HepG2 (cell line): ENCODE results near the gene IRF2. TPM values are rescaled to one million over a fixed set of nuclear protein-coding genes. Genes with fewer than 3 reads are reported as not detected.

Experiments
- ATF7 ChIP-seq, 2 experiments: fragments of 450-650 bp in 1 of 2; sonication (generic) in 1 of 2; formaldehyde crosslinking in 1 of 2; IDR thresholded peaks; 2 replicates each; pipeline versions ENCODE4 v1.4.0 to v1.6.1; 2016 to 2020; ENCODE audit warnings: antibody characterized with exemption in 1 of 2, mild to moderate bottlenecking in 1 of 2, missing genetic modification reagents in 1 of 2
- CERS6 ChIP-seq: sonication (generic); formaldehyde crosslinking; IDR thresholded peaks from 2 replicates; pipeline ENCODE4 v1.5.0; 2020; ENCODE audit warnings: missing genetic modification reagents
- GLMP ChIP-seq: sonication (generic); formaldehyde crosslinking; IDR thresholded peaks from 2 replicates; pipeline ENCODE4 v1.9.0; 2021; ENCODE audit warnings: missing genetic modification reagents, mild to moderate bottlenecking, borderline replicate concordance
- HMG20B ChIP-seq: conservative IDR thresholded peaks from 2 replicates; pipeline ENCODE4 v1.6.1; 2016; ENCODE audit warnings: missing genetic modification reagents, missing compliant biosample characterization
- HMGXB4 ChIP-seq, 2 experiments: sonication (generic) in 1 of 2; formaldehyde crosslinking in 1 of 2; IDR thresholded peaks; 2 replicates each; pipeline versions ENCODE4 v1.4.0 to v1.6.1; 2018 to 2020; ENCODE audit warnings: missing genetic modification reagents in 2 of 2, borderline replicate concordance in 1 of 2, low read depth in 1 of 2, mild to moderate bottlenecking in 1 of 2, missing biosample characterization in 1 of 2
- KDM4B ChIP-seq: sonication (generic); formaldehyde crosslinking; IDR thresholded peaks from 2 replicates; pipeline ENCODE4 v1.4.0; 2020; ENCODE audit warnings: missing genetic modification reagents
- KLF12 ChIP-seq: sonication (generic); formaldehyde crosslinking; IDR thresholded peaks from 2 replicates; pipeline ENCODE4 v1.4.0; 2020; ENCODE audit warnings: missing genetic modification reagents, borderline replicate concordance
- SCMH1 ChIP-seq: sonication (generic); formaldehyde crosslinking; IDR thresholded peaks from 2 replicates; pipeline ENCODE4 v1.9.0; 2021; ENCODE audit warnings: missing genetic modification reagents, mild to moderate bottlenecking, borderline replicate concordance
- SMC3 ChIP-seq: IDR thresholded peaks from 2 replicates; pipeline ENCODE4 v1.6.1; 2011; ENCODE audit warnings: low read length, improper control_type of control experiment
- SRSF4 ChIP-seq: fragments of 200-400 bp; formaldehyde crosslinking; IDR thresholded peaks from one replicate; pipeline ENCODE4 v1.6.1; 2018; ENCODE audit warnings: mild to moderate bottlenecking, low read depth, low read length, moderate library complexity; ENCODE audit not compliant: poor library complexity, severe bottlenecking
- STAG1 ChIP-seq: sonication (generic); formaldehyde crosslinking; IDR thresholded peaks from 2 replicates; pipeline ENCODE4 v1.4.0; 2020; ENCODE audit warnings: missing genetic modification reagents
- ZNF160 ChIP-seq: sonication (generic); formaldehyde crosslinking; IDR thresholded peaks from 2 replicates; pipeline ENCODE4 v1.8.0; 2022; ENCODE audit warnings: mild to moderate bottlenecking, inconsistent platforms, missing genetic modification reagents
- ZNF547 ChIP-seq: sonication (generic); formaldehyde crosslinking; IDR thresholded peaks from 2 replicates; pipeline ENCODE4 v1.5.1; 2020; ENCODE audit warnings: mild to moderate bottlenecking, missing genetic modification reagents
- ZNF644 ChIP-seq: IDR thresholded peaks from 2 replicates; pipeline ENCODE4 v1.6.1; 2016; ENCODE audit warnings: low read depth
- ZNF766 ChIP-seq: sonication (generic); formaldehyde crosslinking; IDR thresholded peaks from 2 replicates; pipeline ENCODE4 v1.5.0; 2020; ENCODE audit warnings: missing genetic modification reagents, borderline replicate concordance
- polyA plus RNA-seq, 8 experiments: library from polyadenylated mRNA; depleted of rRNA in 3 of 8; stranded (reverse) in 7 of 8; unstranded in 1 of 8; fragments of >200 nt; fragmentation: Illumina TruSeq in 4 of 8; extraction: Trizol in 4 of 8; gene quantifications; 2 replicates each; pipeline versions ENCODE4 v1.2.1 to v1.2.3, GENCODE V29; 2011 to 2016; ENCODE audit warnings: low read depth in 4 of 8, missing spikeins in 1 of 8, mixed read lengths in 1 of 8; ENCODE audit not compliant: insufficient read depth in 1 of 8
- total RNA-seq, 5 experiments: library from RNA; depleted of rRNA; stranded (reverse); fragments of >200 nt; fragmentation: Illumina TruSeq; extraction: Trizol; gene quantifications; 2 replicates each; pipeline ENCODE4 v1.2.3, GENCODE V29; 2016; ENCODE audit warnings: low read depth in 1 of 5
- TF ChIP-seq, protein P1 (sequence below): sonication (generic); formaldehyde crosslinking; IDR thresholded peaks from 2 replicates; pipeline ENCODE4 v1.4.0; 2020; ENCODE audit warnings: mild to moderate bottlenecking, missing genetic modification reagents
- TF ChIP-seq, protein P2 (sequence below): sonication (generic); formaldehyde crosslinking; IDR thresholded peaks from 2 replicates; pipeline ENCODE4 v1.5.0; 2020; ENCODE audit warnings: mild to moderate bottlenecking, missing genetic modification reagents

The IRF2 gene
- total and polyA plus RNA-seq, 2 of the 13 experiments (the other 11 are each of a cell fraction or from before 2014, with no cell fraction given) = 15.5 to 28.8 TPM

GRCh38 chr4:184343502-184344177 lies 130.7 kb downstream of the IRF2 start (continued):
- TF ChIP-seq, protein P1, sequence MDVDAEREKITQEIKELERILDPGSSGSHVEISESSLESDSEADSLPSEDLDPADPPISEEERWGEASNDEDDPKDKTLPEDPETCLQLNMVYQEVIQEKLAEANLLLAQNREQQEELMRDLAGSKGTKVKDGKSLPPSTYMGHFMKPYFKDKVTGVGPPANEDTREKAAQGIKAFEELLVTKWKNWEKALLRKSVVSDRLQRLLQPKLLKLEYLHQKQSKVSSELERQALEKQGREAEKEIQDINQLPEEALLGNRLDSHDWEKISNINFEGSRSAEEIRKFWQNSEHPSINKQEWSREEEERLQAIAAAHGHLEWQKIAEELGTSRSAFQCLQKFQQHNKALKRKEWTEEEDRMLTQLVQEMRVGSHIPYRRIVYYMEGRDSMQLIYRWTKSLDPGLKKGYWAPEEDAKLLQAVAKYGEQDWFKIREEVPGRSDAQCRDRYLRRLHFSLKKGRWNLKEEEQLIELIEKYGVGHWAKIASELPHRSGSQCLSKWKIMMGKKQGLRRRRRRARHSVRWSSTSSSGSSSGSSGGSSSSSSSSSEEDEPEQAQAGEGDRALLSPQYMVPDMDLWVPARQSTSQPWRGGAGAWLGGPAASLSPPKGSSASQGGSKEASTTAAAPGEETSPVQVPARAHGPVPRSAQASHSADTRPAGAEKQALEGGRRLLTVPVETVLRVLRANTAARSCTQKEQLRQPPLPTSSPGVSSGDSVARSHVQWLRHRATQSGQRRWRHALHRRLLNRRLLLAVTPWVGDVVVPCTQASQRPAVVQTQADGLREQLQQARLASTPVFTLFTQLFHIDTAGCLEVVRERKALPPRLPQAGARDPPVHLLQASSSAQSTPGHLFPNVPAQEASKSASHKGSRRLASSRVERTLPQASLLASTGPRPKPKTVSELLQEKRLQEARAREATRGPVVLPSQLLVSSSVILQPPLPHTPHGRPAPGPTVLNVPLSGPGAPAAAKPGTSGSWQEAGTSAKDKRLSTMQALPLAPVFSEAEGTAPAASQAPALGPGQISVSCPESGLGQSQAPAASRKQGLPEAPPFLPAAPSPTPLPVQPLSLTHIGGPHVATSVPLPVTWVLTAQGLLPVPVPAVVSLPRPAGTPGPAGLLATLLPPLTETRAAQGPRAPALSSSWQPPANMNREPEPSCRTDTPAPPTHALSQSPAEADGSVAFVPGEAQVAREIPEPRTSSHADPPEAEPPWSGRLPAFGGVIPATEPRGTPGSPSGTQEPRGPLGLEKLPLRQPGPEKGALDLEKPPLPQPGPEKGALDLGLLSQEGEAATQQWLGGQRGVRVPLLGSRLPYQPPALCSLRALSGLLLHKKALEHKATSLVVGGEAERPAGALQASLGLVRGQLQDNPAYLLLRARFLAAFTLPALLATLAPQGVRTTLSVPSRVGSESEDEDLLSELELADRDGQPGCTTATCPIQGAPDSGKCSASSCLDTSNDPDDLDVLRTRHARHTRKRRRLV (CRISPR knock-in tag) = no peak
- no peak for TF ChIP-seq HMG20B (CRISPR knock-in tag)
- TF ChIP-seq SMC3 = 0 out of 2 replicates have a peak, but pooled peaks have one; percentile 6
- 0 out of 2 replicates have a peak, but pooled peaks have one; percentile 31 for TF ChIP-seq ZNF766 (CRISPR knock-in tag)
- TF ChIP-seq KDM4B (CRISPR knock-in tag) = no peak
- no peak for TF ChIP-seq ATF7 (IDR thresholded peaks at IDR 0.05)
- TF ChIP-seq ATF7 (CRISPR knock-in tag; IDR thresholded peaks at IDR 0.05) = no peak
- TF ChIP-seq ZNF644 (CRISPR knock-in tag) = no peak
- TF ChIP-seq GLMP (CRISPR knock-in tag) = no peak
- no peak; a peak in 1 of 4 replicates for TF ChIP-seq HMGXB4 (CRISPR knock-in tag; IDR thresholded peaks at IDR 0.05; ENCODE audit: borderline replicate concordance in 1 of 2, low read depth in 1 of 2)
- TF ChIP-seq KLF12 (CRISPR knock-in tag) = no peak
- TF ChIP-seq SRSF4 = no peak
- TF ChIP-seq ZNF547 (CRISPR knock-in tag) = no peak
- TF ChIP-seq, protein P2, sequence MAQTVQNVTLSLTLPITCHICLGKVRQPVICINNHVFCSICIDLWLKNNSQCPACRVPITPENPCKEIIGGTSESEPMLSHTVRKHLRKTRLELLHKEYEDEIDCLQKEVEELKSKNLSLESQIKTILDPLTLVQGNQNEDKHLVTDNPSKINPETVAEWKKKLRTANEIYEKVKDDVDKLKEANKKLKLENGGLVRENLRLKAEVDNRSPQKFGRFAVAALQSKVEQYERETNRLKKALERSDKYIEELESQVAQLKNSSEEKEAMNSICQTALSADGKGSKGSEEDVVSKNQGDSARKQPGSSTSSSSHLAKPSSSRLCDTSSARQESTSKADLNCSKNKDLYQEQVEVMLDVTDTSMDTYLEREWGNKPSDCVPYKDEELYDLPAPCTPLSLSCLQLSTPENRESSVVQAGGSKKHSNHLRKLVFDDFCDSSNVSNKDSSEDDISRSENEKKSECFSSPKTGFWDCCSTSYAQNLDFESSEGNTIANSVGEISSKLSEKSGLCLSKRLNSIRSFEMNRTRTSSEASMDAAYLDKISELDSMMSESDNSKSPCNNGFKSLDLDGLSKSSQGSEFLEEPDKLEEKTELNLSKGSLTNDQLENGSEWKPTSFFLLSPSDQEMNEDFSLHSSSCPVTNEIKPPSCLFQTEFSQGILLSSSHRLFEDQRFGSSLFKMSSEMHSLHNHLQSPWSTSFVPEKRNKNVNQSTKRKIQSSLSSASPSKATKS = no peak
- TF ChIP-seq STAG1 (CRISPR knock-in tag) = no peak
- no peak for TF ChIP-seq SCMH1 (CRISPR knock-in tag)
- TF ChIP-seq CERS6 = no peak
- no peak for TF ChIP-seq ZNF160 (CRISPR knock-in tag)
